ENCODE measurements around the gene METTL18.

DNA sequence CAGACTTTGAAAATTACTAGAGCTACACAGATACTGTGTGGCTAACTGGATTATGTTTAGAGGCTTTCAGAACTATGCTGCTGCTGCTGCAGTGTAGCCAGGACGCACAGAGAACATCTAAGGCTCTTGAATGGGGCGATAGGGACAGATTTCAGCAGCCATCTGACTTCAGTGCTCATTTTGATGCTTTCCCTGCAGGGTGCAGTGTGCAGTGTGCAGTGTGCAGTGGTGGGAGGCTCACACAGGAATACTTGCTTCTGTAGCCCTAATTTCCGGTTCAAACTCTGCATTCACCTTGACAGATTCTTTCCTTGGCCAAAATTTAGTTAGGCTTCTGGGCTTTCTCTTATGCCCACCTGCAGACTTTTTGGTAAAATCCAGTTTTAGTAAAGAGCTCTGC lies 7.7 kb downstream of the METTL18 start:
- no peak for TF ChIP-seq POLR2AphosphoS5 (IDR thresholded peaks at IDR 0.05)
- TF ChIP-seq, protein P1, sequence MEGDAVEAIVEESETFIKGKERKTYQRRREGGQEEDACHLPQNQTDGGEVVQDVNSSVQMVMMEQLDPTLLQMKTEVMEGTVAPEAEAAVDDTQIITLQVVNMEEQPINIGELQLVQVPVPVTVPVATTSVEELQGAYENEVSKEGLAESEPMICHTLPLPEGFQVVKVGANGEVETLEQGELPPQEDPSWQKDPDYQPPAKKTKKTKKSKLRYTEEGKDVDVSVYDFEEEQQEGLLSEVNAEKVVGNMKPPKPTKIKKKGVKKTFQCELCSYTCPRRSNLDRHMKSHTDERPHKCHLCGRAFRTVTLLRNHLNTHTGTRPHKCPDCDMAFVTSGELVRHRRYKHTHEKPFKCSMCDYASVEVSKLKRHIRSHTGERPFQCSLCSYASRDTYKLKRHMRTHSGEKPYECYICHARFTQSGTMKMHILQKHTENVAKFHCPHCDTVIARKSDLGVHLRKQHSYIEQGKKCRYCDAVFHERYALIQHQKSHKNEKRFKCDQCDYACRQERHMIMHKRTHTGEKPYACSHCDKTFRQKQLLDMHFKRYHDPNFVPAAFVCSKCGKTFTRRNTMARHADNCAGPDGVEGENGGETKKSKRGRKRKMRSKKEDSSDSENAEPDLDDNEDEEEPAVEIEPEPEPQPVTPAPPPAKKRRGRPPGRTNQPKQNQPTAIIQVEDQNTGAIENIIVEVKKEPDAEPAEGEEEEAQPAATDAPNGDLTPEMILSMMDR (IDR thresholded peaks at IDR 0.05), result no peak

Data from stomach (tissue), 4 donors.